ENCODE measurements around the gene MYO18B.

Gene MYO18B

DNA sequence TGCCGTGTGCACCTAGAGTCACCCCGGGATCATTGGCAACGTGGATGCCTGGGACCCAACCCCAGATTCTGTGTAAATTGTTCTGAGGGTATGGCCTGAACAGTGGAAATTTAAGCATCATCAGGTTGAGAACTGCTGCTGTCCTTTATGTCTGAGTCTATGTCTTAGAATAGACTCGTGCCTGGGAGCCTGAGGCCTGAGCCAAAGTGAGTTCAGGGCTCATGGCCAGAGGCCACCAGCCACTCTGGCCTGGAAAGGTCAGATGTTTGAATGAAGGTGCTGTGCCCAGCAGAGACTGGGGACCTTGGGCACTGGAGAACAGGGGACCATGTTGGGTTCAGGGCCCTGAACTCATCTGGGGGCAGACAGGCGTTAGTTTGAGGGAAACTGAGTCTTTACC is 91.1 kb downstream of the MYO18B start:
- no peak for DNase-seq (ENCODE audit: low read depth)
- no peak for TF ChIP-seq CTCF (IDR thresholded peaks at IDR 0.05; ENCODE audit: low read length, missing control alignments)
- no peak overlapping the region for H3K4me3 ChIP-seq (replicated peaks; ENCODE audit: low read depth, low read length)

GRCh38 chr22:25833676-25834075 is 91.7 kb downstream of the MYO18B start:
- no peak for TF ChIP-seq CTCF (IDR thresholded peaks at IDR 0.05; ENCODE audit: low read length, missing control alignments)
- H3K4me3 ChIP-seq (replicated peaks; ENCODE audit: low read depth, low read length) = no peak overlapping the region
- no peak for DNase-seq (ENCODE audit: low read depth)

GRCh38 chr22:25834490-25834889 is 92.5 kb downstream of the MYO18B start:
- H3K4me3 ChIP-seq (replicated peaks; ENCODE audit: low read depth, low read length) = no peak overlapping the region
- no peak for DNase-seq (ENCODE audit: low read depth)
- no peak for TF ChIP-seq CTCF (IDR thresholded peaks at IDR 0.05; ENCODE audit: low read length, missing control alignments)

DNA sequence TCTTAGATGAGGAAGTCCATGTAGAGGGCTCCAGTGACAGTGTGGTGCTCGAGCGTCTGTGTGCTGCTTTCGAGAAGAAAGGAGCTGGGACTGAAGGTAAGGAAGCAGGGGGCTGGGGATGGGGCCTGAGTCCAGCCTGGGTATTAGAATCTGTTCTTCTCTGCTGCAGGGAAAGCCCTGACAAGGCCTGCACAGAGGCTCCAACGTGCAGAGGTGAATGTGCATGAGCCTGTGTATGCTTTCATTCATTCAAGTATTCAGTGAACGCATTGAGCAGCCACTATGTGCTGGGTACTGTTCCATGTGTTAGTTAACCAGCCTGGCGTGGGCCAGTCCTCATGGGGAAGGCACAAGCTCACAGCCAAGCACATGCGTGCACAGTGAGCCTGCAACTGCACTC is 93.4 kb downstream of the MYO18B start:
- no peak overlapping the region for H3K4me3 ChIP-seq (replicated peaks; ENCODE audit: low read depth, low read length)
- DNase-seq (ENCODE audit: low read depth) = no peak
- TF ChIP-seq CTCF (IDR thresholded peaks at IDR 0.05; ENCODE audit: low read length, missing control alignments) = no peak

- TF ChIP-seq CTCF (IDR thresholded peaks at IDR 0.05; ENCODE audit: low read length, missing control alignments) = no peak
- DNase-seq (ENCODE audit: low read depth) = no peak
- no peak overlapping the region for H3K4me3 ChIP-seq (replicated peaks; ENCODE audit: low read depth, low read length)
Observed at GRCh38 chr22:25837288-25837900, 95.4 kb downstream of the MYO18B start.

- TF ChIP-seq CTCF (IDR thresholded peaks at IDR 0.05; ENCODE audit: low read length, missing control alignments) = no peak
- H3K4me3 ChIP-seq (replicated peaks; ENCODE audit: low read depth, low read length) = no peak overlapping the region
- no peak for DNase-seq (ENCODE audit: low read depth)
Observed at GRCh38 chr22:25838960-25839741, 97.2 kb downstream of the MYO18B start.

DNA sequence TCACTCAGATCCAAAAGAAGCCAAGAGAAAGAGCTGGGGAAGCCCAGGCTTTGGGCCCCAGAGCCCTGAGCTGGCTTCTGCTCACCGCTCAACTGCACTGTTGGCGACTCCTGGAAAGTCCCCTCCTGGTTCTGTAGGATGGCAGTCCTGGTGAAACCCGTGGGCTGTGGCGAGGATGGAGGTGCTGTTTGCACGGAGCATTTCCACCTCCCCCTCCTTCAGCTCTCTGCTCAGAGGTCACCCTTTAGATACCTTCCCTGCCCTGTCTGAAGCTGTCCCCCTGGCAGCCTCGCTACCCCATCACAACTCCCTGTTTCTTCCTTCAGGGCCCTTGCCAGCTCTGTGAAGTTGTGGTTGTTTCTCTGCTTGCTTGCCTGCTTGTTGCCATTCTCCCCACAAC is 97.8 kb downstream of the MYO18B start:
- no peak for DNase-seq (ENCODE audit: low read depth)
- no peak overlapping the region for H3K4me3 ChIP-seq (replicated peaks; ENCODE audit: low read depth, low read length)
- TF ChIP-seq CTCF (IDR thresholded peaks at IDR 0.05; ENCODE audit: low read length, missing control alignments) = no peak

Data from fibroblast of pulmonary artery (primary cell).